Cardiac fibroblast (primary cell): ENCODE measurements around the gene CTSD.

ENCODE experiments used
- DNase-seq, 2 donors: peaks; one replicate each; pipeline versions ENCODE4 v3.0.0 to v3.0.0-alpha.2; 2010; ENCODE audit warnings: low read depth in 2 of 2
- H3K4me3 ChIP-seq, 2 donors: replicated peaks in 1 of 2; 1 replicate in 1 of 2; 2 replicates in 1 of 2; pipeline ENCODE4 v1.5.1; 2011; ENCODE audit warnings: low read depth in 2 of 2, low read length in 2 of 2, mild to moderate bottlenecking in 2 of 2, moderate library complexity in 1 of 2
- TF ChIP-seq, protein P1 (sequence below): IDR thresholded peaks from one replicate; pipeline ENCODE4 v1.5.1; 2011; ENCODE audit warnings: low read depth, mild to moderate bottlenecking, low read length, inconsistent platforms

Gene CTSD

DNA sequence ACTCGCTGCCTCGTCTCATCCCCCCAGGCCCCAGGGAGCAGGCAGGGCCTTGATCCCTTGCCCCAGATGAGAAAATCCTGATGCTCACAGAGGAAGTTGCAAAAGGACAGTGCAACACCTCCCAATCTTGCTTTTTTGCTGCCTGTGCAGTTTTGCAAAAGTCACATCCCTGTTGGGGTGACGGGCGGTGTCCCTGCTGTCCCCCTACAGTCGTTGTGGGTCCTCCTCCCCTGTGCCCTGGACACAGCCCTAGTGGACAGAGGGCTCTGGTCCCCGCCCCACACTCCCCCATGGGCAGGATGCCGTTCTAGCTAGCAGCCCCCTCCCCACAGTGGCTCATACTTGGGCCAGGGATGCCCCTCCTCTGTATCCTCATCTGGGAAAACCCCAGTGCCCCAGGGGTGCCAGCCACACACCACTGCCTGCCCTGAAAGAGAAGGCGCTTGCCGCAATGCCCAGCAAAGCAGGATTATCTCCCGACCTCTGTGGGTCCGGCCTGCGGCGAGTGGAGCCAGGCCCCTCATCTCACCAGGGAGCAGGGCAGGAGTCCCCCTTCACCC is 18.4 kb upstream of the CTSD start:
- TF ChIP-seq, protein P1, sequence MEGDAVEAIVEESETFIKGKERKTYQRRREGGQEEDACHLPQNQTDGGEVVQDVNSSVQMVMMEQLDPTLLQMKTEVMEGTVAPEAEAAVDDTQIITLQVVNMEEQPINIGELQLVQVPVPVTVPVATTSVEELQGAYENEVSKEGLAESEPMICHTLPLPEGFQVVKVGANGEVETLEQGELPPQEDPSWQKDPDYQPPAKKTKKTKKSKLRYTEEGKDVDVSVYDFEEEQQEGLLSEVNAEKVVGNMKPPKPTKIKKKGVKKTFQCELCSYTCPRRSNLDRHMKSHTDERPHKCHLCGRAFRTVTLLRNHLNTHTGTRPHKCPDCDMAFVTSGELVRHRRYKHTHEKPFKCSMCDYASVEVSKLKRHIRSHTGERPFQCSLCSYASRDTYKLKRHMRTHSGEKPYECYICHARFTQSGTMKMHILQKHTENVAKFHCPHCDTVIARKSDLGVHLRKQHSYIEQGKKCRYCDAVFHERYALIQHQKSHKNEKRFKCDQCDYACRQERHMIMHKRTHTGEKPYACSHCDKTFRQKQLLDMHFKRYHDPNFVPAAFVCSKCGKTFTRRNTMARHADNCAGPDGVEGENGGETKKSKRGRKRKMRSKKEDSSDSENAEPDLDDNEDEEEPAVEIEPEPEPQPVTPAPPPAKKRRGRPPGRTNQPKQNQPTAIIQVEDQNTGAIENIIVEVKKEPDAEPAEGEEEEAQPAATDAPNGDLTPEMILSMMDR = no peak
- no peak overlapping the region for H3K4me3 ChIP-seq
- no peak for DNase-seq

DNA sequence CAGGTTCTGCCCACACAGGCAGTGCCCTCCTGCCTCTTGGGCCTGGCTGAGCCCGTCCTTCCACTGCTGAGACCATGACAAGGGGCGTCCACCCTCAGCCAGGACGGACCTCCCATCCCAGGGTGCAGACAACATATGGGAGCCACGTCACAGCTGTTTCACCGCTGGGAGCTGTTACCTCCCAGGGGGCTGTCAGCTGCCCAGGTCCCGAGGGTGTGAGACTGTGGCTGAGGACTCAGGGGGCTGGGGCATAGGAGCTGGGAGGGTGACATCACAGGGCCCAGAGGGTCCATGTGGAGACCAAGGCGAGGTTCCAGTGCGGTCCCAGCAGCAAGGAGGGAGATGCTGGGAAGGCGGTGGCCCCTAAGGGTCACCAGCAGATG is 17.9 kb upstream of the CTSD start:
- TF ChIP-seq, protein P1 = no peak
- no peak overlapping the region for H3K4me3 ChIP-seq

DNA sequence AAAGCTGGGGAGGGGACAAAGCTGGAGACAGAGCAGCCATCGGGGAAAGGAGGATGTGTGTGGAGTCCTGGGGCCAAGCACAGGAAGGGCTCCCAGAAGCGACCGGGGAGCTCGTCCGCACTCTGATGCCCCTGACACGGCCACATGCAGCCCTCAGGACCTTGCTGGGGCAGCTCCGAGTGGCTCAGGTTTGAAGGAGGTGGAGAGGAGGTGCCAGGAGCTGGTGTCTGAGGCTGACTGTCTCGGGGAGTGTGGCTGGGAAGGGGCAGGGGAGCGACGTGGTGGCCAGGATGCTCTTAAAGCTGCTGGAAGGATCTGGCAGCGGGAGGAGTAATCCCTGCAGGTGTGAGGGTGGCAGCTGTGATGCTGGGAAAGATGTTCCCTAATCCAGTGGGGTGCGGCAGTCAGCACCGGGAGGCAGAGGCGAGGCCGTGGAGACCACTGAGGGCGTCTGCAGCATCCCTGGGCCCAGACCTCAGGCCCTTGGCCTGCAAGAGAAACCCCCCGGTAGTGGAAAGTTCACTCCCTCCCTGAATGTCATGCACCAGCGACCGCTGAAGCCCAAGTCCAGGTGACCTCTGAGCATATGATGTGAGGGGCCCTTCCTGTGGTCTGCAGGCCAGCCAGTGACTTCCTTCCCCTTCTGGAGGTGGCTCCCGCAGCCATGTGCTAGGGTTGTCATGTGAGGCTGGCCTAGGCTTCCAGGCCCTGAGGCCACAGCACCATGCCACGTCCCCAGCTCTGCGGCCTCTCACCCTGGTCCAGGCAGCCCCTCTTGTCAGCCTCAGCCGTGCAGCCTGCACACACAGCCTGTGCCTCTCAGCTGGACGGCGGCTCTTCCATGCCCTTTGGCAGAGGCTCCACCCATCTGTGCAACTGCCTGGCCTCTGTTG is 17.2 kb upstream of the CTSD start:
- TF ChIP-seq, protein P1 = no peak
- no peak for DNase-seq
- H3K4me3 ChIP-seq = no peak overlapping the region

More for the DNA sequence above, 17.9 kb upstream of the CTSD start:
- no peak for DNase-seq

DNA sequence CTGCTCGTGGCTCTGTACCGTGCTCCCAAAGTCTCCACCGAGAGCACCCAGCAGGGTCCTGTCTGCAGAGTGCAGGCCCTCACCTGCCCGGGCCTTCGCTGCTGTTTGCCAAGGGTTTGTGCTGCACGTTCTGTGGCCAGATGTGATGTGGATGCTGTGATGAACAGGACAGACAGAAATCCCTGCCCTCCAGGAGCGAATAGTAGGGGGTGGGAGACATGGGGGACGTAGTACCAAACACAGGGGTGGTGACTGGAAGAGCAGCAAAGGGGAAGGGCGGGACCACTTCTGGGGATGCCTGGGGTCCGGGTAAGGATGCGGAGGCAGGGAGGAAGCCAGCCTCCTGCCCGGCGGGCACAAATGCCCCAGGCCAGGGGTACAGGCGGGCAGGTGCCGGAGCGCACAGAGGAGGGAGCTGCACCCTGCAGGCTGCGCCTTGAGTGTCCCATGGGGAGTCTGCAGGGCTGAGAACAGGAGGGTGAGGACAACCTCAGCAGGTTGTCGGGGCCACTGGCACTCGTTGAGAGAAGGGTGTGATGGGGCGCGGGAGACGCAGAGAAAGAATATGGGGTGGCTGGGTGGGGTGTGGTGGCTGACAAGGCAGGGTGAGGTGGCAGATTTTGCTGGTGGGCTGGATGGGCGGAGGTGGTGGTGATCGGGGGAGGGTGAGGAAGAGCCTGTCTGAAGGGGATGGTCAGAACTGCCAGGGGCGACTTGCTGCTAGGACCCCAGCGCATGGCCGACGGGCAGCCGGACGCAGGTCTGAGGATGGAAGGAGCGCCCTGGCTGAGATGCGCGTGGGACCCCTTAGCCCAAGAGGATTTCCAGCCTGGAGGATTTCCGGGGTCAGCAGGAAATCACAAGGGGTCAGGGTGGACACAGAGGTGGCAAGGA is 16.3 kb upstream of the CTSD start:
- no peak overlapping the region for H3K4me3 ChIP-seq
- TF ChIP-seq, protein P1 = no peak
- DNase-seq = no peak

DNA sequence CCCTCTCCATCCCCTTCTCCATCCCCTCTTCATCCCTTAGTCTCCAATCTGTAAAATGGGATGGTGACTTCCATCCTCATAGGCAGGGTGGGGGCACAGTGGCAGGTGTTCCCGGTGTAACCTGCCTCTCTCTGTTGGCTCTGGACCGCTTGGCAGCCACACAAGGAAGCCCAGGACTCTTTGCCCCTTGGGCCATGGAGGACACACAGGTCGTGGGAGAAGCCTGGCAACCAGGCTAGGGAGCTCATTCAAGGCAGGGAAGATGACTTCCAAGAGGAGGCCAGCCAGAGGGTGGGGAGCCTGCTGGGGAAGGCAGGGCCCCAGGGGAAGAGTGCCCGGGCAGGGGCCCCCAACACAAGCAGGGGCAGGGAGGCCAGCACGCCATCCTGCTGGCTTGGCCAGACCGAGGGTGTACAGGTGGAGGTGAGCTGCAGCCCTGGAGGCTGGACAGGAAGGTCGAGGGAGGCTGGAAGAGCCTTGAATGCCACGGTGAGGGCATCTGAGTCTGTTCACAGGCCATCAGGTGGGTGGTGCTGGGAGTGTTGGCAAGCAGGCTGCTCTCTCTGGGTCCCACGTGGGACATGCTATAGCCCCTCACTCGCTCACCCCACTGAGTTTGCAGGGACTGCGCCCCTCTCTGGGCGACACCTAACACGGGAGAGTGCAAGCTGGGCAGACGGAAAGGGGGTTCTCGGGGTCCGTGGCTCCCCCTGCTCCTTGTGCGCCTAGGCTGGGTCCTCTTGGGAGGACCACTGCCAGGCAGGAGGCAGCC is 15.5 kb upstream of the CTSD start:
- DNase-seq = no peak
- H3K4me3 ChIP-seq = no peak overlapping the region
- TF ChIP-seq, protein P1 = no peak

DNA sequence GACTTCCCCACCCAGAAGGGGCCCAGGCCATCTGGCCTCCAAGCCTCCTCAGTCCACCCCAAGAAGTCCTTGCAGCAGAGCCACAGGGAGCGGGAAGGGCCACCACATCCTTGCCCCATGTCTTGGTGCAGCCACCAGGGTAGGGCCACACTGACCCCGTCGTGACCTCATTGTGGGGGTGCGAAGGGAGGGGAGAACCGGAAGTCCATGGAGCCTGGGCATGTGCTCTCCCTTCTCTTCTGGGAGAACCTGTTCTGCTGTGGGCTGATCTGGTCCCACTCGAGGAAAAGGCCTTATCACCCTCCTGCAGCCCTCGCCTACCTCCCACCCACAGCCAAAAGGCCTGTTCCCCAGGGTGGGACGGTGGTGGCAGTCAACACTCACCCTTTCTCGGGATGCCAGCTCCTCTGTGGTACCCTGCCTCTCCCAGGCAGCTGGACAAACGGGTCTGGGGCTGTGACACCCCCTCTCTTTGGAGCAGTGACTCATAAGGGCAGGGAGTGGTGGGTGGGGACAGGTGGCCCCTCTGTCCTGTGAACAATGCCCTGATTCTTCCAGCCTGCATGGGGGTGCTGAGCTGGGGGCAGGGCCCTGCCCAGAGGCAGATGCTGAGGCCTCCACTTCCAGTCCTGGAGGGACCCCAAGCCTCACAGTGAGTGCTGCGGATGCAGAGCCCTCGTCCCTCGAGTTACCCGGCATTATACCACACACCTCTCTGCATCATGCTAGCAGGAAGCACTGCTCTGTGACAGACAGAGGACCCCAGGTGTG is 14.6 kb upstream of the CTSD start:
- DNase-seq = no peak
- no peak overlapping the region for H3K4me3 ChIP-seq
- TF ChIP-seq, protein P1 = no peak
